IPS-18c (cell line): ENCODE results near the gene DISC1.
A peak's percentile ranks its signal among the peaks of the same experiment; 100 is the strongest.

Experiments used
- H3K4me3 ChIP-seq: 2 replicates; pipeline ENCODE4 v1.7.0; 2013; ENCODE audit warnings: low read depth, mild to moderate bottlenecking, low read length, moderate library complexity; ENCODE audit not compliant: insufficient read depth
- H3K9me3 ChIP-seq: one replicate; pipeline ENCODE4 v1.6.1; 2013; ENCODE audit warnings: mild to moderate bottlenecking, low read length, moderate library complexity; ENCODE audit not compliant: control insufficient read depth, insufficient read depth

DISC1 gene

DNA sequence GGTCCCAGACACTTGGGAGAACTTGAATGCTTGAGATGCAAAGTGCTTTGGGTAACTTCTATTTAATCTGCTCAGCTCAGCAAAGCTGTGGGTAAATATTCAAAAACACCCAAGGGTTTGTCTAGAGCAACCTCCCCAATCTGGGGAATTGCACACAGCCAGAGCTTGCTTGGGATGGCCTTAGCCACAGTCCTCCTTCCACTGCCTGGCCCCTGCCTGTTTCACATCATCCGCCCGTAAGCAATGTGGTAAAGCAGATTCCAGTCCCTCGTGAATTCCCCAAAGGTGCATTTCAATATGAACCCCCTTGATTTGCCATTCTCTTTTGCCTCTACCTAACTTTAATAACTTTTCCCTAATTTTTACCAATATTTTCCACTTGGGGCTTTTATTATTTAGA lies 418.1 kb downstream of the DISC1 start:
- H3K9me3 ChIP-seq: no peaks in the 10 kb centered on the region

DNA sequence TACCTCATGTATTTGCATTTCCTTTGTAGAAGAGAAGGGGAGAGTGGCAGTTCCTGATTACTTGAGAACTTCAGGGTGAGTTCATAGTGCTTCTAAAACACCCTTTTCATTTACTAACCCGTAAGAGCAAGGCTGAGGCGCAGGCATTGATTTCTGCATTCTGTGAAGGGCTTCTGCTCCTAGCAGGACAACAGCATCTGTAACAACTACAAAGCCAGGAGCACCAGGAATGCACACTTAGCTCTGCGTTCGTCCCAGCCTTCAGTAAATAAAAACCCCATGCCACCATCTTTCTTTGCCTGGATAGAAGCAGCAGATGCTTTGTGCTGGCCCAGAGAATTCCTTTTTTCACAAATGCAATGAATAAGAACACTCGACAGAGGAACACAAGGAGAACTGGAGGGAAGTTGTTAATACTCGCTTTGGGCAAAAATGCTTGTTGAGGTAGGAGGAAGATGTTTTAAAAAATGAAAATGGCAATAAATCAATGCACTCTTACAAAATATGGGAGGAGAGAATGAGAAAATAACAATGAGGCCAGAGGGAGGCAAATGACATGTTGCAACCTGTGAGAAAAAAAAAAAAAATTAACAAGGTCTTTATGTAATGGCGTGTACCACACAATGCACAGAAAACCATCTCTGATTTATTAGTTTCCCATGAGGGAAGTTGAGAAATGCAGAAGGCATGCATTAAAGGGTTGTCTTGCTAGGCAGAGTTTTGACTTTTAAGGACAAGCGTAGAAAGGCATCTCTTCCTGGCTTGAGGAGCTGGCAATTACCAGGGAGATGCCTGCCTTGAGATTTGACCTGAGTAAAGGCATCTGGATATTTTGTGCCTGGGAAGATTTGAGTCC lies 418.8 kb downstream of the DISC1 start:
- Histone ChIP-seq H3K4me3 (peak overlapping the region; percentile 1; the same call in 1 of the 2 replicates), H3K9me3 (no peaks in the 10 kb centered on the region)

More for the DNA sequence above, 418.1 kb downstream of the DISC1 start:
- no peak overlapping the region for H3K4me3 ChIP-seq

DNA sequence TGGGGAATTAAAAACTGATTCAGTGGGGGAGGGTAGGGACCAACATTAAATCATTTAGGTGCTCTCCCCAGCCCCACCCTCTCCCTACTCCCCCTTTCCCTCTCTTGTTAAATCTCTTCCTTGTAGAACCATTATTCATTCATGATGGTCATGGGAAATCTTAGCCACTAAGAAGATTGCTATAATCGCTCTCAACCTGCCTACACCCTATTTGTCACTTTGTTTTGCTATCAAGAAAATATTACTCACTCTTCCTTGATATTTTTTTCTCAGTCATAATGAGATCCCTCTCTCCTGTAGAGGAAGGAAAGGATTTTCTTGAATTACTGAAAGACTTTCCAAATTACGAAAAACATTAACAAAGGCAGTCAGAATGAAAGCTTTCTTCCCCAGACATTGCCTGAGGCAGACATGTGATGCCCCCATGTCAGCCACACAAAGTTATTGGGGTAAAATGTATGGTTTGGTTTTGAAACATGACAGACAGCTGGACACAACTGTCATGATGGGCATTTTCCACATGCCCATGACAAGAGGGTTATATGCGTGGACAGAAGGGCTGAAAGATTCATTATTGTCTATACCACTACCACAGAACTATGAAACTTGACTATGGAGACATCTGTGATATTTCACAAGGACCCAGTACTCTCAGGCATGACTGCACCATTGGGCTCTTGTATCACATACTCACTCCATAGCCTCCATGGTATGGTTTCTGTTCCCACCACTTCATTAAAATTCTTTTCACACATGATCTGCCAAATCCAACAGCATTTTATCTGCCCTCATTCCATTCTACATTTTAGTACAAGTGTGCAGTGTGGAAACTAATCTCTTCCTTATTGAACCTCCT lies 420.1 kb downstream of the DISC1 start:
- Histone ChIP-seq H3K9me3 (no peaks in the 10 kb centered on the region), H3K4me3 (no peak overlapping the region)

DNA sequence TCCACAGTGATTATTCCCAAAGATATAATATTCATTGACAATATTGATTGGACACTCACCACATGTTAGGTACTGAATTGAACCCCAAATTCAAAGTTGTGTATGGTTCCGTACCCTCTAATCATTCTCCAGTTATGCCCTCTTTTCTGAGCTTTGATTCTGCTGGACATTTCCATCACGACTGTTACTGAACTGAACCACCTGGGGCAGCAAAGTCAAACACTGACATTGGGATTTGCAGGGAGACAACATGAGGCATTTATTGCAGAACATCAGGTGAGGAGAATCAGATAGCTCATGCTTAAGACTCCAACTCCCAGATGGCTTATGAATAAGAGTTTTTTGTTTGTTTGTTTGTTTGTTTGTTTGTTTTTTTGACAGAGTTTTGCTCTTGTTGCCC lies 420.9 kb downstream of the DISC1 start:
- Histone ChIP-seq H3K4me3 (no peak overlapping the region), H3K9me3 (no peaks in the 10 kb centered on the region)

DNA sequence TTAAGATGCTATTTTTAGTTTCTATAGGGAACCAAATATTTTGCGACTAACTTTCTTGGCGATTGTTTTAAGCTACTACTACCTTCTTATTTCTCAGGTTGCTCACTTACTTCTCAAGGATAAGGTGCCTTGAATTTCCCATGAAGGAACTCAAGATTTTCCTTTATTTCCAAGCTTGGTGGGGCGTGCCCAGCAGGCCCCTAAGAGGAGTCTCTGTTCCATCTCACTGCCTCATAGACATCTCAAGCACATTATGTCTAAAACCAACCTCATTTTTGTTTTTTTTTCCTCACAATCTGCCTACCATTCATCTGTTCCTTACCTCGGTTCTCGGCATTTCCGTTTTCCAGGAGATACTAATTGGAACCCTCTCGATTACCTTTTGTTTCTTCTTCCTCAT lies 421.9 kb downstream of the DISC1 start:
- H3K4me3 ChIP-seq: no peak overlapping the region

DNA sequence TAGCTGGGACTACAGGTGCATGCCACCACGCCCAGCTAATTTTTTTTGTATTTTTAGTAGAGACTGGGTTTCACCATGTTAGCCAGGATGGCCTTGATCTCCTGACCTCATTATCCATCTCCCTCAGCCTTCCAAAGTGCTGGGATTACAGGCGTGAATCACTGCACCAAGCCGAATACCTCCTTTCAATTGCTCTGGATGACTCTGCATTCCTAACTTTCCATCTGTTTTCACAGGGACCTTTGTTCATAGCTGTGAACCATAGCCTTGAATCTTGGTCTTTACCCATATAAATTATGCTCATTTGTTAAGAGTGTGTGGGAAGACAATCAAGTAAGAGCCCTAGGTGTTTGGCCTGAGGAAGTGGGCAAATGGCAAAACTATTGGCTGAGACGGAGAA lies 422.7 kb downstream of the DISC1 start:
- H3K4me3 ChIP-seq: no peak overlapping the region
- no peaks in the 10 kb centered on the region for H3K9me3 ChIP-seq

More for the DNA sequence above, 421.9 kb downstream of the DISC1 start:
- H3K9me3 ChIP-seq: no peaks in the 10 kb centered on the region

DNA sequence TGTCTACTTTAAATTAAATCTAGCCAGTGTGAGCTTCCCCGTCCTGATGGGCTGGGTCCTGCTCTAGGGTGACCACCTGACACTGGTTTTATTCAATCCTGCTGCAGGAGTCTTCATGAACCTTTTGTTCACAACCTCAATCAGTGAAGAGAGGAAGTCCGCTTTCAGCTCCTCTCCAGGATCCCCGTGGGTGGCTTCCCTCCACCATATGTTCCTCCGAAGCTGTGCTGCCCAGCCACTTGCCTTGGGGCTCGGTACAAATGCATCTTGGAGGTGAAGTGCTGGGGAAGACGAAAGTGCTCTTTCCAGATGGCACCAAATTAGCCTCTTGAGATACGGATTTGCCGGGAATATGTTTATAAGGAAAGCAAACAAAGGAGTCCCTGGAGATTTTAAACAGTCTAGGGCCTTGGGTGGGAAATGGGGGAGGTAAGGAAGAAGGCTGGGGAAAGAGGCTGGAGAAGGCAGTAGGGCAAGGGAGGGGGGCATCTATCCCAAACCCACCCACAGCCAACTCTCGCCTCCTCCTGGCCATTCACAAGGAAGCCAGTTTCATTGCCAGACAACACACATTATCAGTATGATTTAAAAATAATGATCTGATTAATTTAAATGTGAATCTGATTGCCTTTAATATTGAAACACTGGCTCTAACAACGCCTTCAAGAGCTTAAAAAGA lies 430.8 kb downstream of the DISC1 start:
- H3K4me3 ChIP-seq: no peak overlapping the region
- H3K9me3 ChIP-seq: no peaks in the 10 kb centered on the region

DNA sequence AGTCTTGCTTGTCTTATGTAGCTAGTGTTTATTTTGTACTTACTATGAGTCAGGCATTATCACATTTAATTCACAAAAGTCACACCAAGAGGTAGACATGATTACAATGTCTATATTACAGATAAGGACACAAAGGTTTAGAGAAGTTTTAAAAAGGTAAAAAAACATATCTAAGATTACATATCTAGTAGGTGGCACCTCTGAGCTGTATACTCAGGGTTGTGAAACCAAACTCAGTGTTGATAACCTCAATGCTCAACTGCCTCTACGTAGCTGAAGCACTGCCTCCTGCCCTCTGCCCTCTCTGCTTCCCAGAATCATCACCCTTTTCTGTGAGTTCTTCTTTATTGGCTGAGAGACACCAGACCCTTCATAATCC lies 431.3 kb downstream of the DISC1 start:
- no peak overlapping the region for H3K4me3 ChIP-seq
- no peaks in the 10 kb centered on the region for H3K9me3 ChIP-seq

DNA sequence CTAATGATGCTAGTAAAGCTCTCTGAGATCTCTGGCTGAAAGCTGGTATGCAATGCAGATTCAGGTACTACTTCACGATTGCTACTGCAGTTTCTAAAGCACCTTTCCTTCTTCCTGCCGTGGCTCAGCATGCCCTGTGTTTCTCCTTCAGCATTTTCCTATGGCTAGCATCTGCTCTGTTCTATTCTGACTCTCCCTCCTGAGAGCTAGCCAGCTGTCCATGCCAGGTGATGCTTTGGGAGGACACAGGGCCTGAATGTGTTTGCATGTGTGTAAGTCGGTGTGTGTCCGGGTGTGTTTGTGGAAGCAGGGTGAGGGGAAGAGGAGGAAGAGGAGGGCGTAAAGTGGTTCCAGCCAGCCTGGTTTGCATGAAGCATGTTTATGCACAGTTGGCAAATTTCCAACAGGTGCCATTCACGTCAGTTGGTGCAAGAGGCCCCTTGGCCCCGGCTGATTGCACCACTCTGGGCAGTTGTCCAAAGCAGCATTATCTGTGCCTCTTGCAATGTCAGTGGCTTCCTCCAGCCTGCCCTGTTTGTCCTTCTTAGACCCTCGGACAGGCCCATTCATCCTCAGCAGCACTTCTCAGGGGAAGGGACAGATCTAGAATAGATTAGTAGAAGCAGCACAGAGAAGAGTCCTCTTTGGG lies 433.3 kb downstream of the DISC1 start:
- Histone ChIP-seq H3K4me3 (peak overlapping the region; percentile 5; the same call in 1 of the 2 replicates), H3K9me3 (no peaks in the 10 kb centered on the region)

DNA sequence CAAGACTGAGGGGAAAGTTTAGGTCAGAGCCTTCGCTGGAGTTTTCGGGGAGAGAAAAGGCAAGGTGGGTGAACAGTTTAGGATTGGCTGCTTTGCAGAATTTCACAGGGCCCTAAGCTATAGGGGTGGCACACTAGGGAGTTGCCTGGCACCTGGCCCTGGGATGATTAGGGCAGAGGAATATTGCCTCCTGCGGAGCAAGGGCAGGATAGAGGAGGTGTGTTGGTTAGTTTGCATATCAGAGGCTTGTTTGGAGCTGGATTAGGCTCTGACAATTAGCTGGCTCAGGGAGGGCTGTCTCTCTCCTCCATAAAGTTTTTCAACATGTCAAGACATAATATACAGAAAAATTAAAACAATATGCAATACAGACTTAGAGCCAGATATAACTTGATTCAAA lies 436.4 kb downstream of the DISC1 start:
- Histone ChIP-seq H3K4me3 (no peak overlapping the region), H3K9me3 (no peaks in the 10 kb centered on the region)

DNA sequence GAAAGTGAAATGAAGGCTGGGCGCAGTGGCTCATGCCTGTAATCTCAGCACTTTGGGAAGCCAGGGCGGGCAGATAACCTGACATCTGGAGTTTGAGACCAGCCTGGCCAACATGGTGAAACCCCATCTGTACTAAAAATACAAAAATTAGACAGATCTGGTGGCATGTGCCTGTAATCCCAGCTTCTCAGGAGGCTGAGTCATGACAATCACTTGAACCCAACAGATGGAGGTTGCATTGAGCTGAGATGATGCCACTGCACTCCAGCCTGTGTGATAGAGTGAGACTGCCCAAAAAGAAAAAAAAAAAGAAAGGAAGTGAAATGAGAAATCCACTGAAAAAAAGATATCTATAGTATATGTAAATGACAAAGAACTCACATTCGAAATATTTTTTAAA lies 439.9 kb downstream of the DISC1 start:
- Histone ChIP-seq H3K4me3 (no peak overlapping the region), H3K9me3 (no peaks in the 10 kb centered on the region)

DNA sequence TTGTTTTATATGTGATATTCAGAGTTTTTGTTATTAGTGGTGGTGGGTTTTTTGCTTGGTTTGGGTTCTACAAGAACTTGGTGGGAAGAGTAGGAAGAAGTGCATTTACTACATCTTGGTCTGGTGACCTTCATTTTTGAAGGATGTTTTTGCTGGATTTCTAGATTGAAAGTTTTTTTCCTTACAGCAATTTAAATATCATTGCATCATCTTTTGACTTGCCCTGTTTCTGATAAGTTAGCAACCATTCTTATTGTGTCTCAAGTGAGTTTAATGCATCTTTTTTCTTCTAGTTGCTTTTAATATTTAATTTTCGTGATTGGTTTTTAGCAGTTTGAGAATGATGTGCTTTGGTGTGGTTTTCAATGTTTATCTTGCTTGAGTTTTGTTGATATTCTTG lies 447.7 kb downstream of the DISC1 start:
- Histone ChIP-seq H3K9me3 (no peaks in the 10 kb centered on the region), H3K4me3 (no peak overlapping the region)

DNA sequence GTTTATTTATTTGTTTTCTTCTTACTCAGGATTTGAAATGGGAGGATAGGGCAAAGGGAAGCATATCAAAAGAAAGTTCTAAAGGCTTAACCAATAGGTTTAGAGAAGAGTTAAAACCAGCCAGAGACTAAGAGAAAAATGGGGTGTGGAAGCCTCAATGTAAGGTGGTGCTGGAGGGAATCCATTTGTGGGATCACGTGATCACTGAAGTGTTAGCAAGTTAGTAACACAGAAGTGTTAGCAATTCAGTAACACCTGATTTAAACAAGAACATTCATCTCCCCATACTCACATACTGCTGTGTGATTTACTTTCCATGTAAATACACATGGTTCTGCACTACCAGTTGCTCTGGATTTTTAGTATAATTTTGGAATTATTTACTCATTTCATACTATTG lies 451.2 kb downstream of the DISC1 start:
- no peak overlapping the region for H3K4me3 ChIP-seq
- no peaks in the 10 kb centered on the region for H3K9me3 ChIP-seq

DNA sequence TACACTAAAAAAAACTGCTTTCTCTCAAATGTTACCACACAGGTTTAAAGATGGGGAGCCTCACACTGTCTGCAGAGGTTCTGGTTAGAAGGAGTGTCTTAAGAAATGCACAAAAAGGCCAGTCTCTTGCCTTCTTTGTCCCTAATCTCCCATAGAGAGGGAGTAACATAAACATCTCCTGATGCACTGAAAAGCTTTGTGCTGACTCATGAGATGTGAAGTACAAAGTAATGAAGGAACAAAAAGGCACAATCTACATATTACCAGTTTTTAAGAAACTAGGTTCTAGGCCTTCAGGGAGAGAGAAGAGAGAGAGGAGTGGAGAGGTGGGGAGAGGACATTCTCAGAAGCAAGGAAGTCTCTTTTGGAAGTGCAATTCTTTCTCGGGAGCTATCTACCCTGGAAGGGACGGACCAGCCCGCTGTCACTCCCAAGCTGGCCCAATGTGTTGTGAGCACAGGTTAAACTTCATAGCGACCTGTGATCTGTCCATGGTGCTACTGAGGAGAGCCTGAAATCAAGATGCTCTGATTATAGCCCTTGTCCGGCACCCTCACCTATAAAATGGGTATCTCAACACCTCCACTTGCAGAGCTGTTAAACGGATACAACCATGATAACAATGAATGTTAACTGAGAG lies 458.1 kb downstream of the DISC1 start:
- Histone ChIP-seq H3K9me3 (no peaks in the 10 kb centered on the region), H3K4me3 (no peak overlapping the region)

DNA sequence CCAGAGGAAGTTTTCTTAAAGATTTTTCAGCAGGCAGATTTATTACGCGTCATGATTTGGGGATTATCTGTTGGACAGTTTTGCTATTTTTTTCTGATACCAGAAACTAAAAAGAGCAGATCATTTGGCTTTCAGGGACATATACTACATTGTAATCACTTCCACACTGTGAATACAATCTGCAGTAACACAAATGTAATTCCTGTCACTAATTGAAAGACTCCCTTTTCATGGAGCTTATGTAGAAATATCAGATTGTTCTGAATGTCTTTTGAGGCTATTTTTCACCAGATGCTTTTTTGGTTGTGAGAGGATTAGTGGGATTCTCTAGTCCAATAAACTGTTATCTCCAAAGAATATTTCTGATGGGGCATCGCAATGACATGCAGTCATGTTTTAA lies 464.2 kb downstream of the DISC1 start:
- no peak overlapping the region for H3K4me3 ChIP-seq
- no peaks in the 10 kb centered on the region for H3K9me3 ChIP-seq
